Gastroesophageal sphincter (tissue), 4 donors: ENCODE data around the gene ATF7IP2. TPM values are rescaled to one million over a fixed set of nuclear protein-coding genes. Genes with fewer than 3 reads are reported as not detected.
"Not testable (repeated sequence)": the region's sequence is repeated elsewhere in the genome, so short reads cannot be mapped to it uniquely, and the experiment has no call there.

Source experiments
- ATAC-seq: fragments of 150-250 bp; one replicate; pipeline ENCODE4 v1.9.1; 2016; ENCODE audit warnings: mild to moderate bottlenecking, moderate library complexity
- H3K27ac ChIP-seq, 4 donors: fragments of 200-600 bp; sonication (generic) in 3 of 4; 1 replicate in 3 of 4; 2 replicates in 1 of 4; pipeline ENCODE4 v1.5.1; 2016 to 2019
- H3K27me3 ChIP-seq: fragments of 200-600 bp; sonication (generic); one replicate; pipeline ENCODE4 v1.5.1; 2019
- H3K36me3 ChIP-seq, 2 donors: fragments of 200-600 bp; sonication (generic); one replicate each; pipeline ENCODE4 v1.5.1; 2019; ENCODE audit warnings: control low read depth in 1 of 2
- H3K4me1 ChIP-seq, 3 donors: fragments of 200-600 bp; sonication (generic); 1 replicate in 2 of 3; 2 replicates in 1 of 3; pipeline ENCODE4 v1.5.1; 2016 to 2019; ENCODE audit warnings: control low read depth in 2 of 3
- H3K4me3 ChIP-seq, 2 donors: fragments of 200-600 bp; sonication (generic); one replicate each; pipeline ENCODE4 v1.5.1; 2019; ENCODE audit warnings: mild to moderate bottlenecking in 1 of 2, moderate library complexity in 1 of 2
- H3K9me3 ChIP-seq, 3 donors: fragments of 200-600 bp; sonication (generic); one replicate each; pipeline ENCODE4 v1.5.1; 2017 to 2019; ENCODE audit warnings: control low read depth in 2 of 3
- CTCF ChIP-seq, 4 experiments: fragments of 200-600 bp in 2 of 4; fragments of 450-650 bp in 2 of 4; sonication (generic) in 1 of 4; IDR thresholded peaks; one replicate each; pipeline ENCODE4 v1.5.1; 2017 to 2019; ENCODE audit warnings: antibody characterized with exemption in 4 of 4, mild to moderate bottlenecking in 2 of 4, moderate library complexity in 2 of 4
- EP300 ChIP-seq: sonication (generic); formaldehyde crosslinking; IDR thresholded peaks from one replicate; pipeline ENCODE4 v1.6.1; 2017; ENCODE audit warnings: antibody characterized with exemption, mild to moderate bottlenecking
- POLR2A ChIP-seq, 2 donors: fragments of 450-650 bp; IDR thresholded peaks; one replicate each; pipeline ENCODE4 v1.6.1; 2017; ENCODE audit warnings: antibody characterized with exemption in 2 of 2, mild to moderate bottlenecking in 2 of 2, moderate library complexity in 1 of 2
- POLR2AphosphoS5 ChIP-seq: sonication (generic); formaldehyde crosslinking; IDR thresholded peaks from one replicate; pipeline ENCODE4 v1.6.1; 2017; ENCODE audit warnings: antibody characterized with exemption
- WGBS, 2 donors: methylation state at CpG; one replicate each; pipeline ENCODE4 v1.1.5; 2018; ENCODE audit warnings: low coverage in 1 of 2; 5-methylcytosine and 5-hydroxymethylcytosine counted together
- total RNA-seq, 4 donors: library from RNA; depleted of rRNA; stranded (reverse); fragments of >200 nt; gene quantifications; one replicate each; pipeline ENCODE4 v1.1.0, GENCODE V29; 2016

The ATF7IP2 gene
- total RNA-seq, 4 donors from 2014 or later, result 4.6 to 11.2 (median 7.2) TPM

GRCh38 chr16:10410469-10410868 lies 24.6 kb downstream of the ATF7IP2 start:
- H3K27me3 ChIP-seq, result no peaks in the 10 kb centered on the region
- ATAC-seq, result no peak

GRCh38 chr16:10412935-10413601 lies 27.2 kb downstream of the ATF7IP2 start:
- Histone ChIP-seq H3K27me3 (no peaks in the 10 kb centered on the region), H3K27ac (no peak overlapping the region), H3K9me3 (peaks cover 0 to 61% (median 0%) of the 10 kb centered on the region in 3 donors), H3K36me3 (no peaks in the 10 kb centered on the region), H3K4me1 (no peaks in the 10 kb centered on the region), H3K4me3 (no peak overlapping the region)
- no peak for ATAC-seq
- WGBS, 2 donors, result 96% methylated on average over 5 of the region's 5 CpGs
- TF ChIP-seq EP300 (no peak), POLR2AphosphoS5 (no peak), POLR2A (IDR thresholded peaks at IDR 0.05) (no peak), CTCF (IDR thresholded peaks at IDR 0.05) (no peak)

More at GRCh38 chr16:10410469-10410868, 24.6 kb downstream of the ATF7IP2 start:
- TF ChIP-seq CTCF (IDR thresholded peaks at IDR 0.05) (no peak), POLR2AphosphoS5 (no peak), EP300 (no peak), POLR2A (IDR thresholded peaks at IDR 0.05) (no peak)
- Histone ChIP-seq H3K36me3 (no peaks in the 10 kb centered on the region), H3K9me3 (peaks cover 0 to 64% (median 0%) of the 10 kb centered on the region in 3 donors), H3K4me1 (no peaks in the 10 kb centered on the region), H3K4me3 (no peak overlapping the region), H3K27ac (no peak overlapping the region)
- 93% methylated on average over 2 of the region's 2 CpGs; no CpG with 5 or more reads in 1 of the 2 donors for WGBS, 2 donors

GRCh38 chr16:10418204-10418603 lies 32.3 kb downstream of the ATF7IP2 start:
- not testable (repeated sequence) for H3K27me3 ChIP-seq, H3K4me3 ChIP-seq, H3K36me3 ChIP-seq, H3K27ac ChIP-seq, H3K4me1 ChIP-seq, ATAC-seq
- WGBS, 2 donors, result 97 to 100% methylated on average over 5 of the region's 6 CpGs
- H3K9me3 ChIP-seq, result peaks cover 0 to 32% (median 0%) of the 10 kb centered on the region in 3 donors

- TF ChIP-seq CTCF (IDR thresholded peaks at IDR 0.05) (no peak), POLR2AphosphoS5 (no peak), EP300 (no peak), POLR2A (IDR thresholded peaks at IDR 0.05) (no peak)
- ATAC-seq, result no peak
- Histone ChIP-seq H3K4me3 (no peak overlapping the region), H3K27me3 (no peaks in the 10 kb centered on the region), H3K9me3 (peaks cover 0 to 32% (median 0%) of the 10 kb centered on the region in 3 donors), H3K27ac (no peak overlapping the region), H3K4me1 (no peaks in the 10 kb centered on the region), H3K36me3 (no peaks in the 10 kb centered on the region)
- WGBS, 2 donors, result 92 to 93% methylated on average over 3 of the region's 3 CpGs
These were observed 33.8 kb downstream of the ATF7IP2 start for GRCh38 chr16:10419701-10420100.

- H3K36me3 ChIP-seq, result no peaks in the 10 kb centered on the region
- no peaks in the 10 kb centered on the region for H3K4me1 ChIP-seq
- no peaks in the 10 kb centered on the region for H3K27me3 ChIP-seq
- H3K9me3 ChIP-seq, result peaks cover 0 to 23% (median 0%) of the 10 kb centered on the region in 3 donors
- TF ChIP-seq CTCF (IDR thresholded peaks at IDR 0.05) (no peak), EP300 (no peak), POLR2A (IDR thresholded peaks at IDR 0.05) (no peak), POLR2AphosphoS5 (no peak)
- no peak for ATAC-seq
- 85 to 90% methylated on average over 3 of the region's 3 CpGs for WGBS, 2 donors
- no peak overlapping the region for H3K4me3 ChIP-seq
- no peak overlapping the region for H3K27ac ChIP-seq
These were observed 35.7 kb downstream of the ATF7IP2 start for GRCh38 chr16:10421596-10421995.
